Endothelial cell of umbilical vein (primary cell): ENCODE data around the gene FUCA2.

ENCODE experiments used
- CTCF ChIP-seq, 2 donors: IDR thresholded peaks; 1 replicate in 1 of 2; 2 replicates in 1 of 2; pipeline ENCODE4 v1.5.1; 2011; ENCODE audit warnings: low read length in 2 of 2, mild to moderate bottlenecking in 2 of 2, moderate library complexity in 2 of 2, control low read depth in 1 of 2, inconsistent platforms in 1 of 2, low read depth in 1 of 2; ENCODE audit not compliant: insufficient read depth in 1 of 2; ENCODE audit errors: extremely low read depth in 1 of 2
- EZH2 ChIP-seq: IDR thresholded peaks from 2 replicates; pipeline ENCODE4 v1.6.1; 2012; ENCODE audit warnings: borderline replicate concordance, low read depth, mild to moderate bottlenecking, moderate library complexity, low read length, inconsistent platforms; ENCODE audit not compliant: severe bottlenecking
- FOS ChIP-seq: IDR thresholded peaks from 2 replicates; pipeline ENCODE4 v1.6.1; 2011; ENCODE audit warnings: mild to moderate bottlenecking, low read length, moderate library complexity, borderline replicate concordance; ENCODE audit not compliant: insufficient read depth
- JUN ChIP-seq: IDR thresholded peaks from 2 replicates; pipeline ENCODE4 v1.6.1; 2011; ENCODE audit warnings: borderline replicate concordance, low read depth; ENCODE audit not compliant: insufficient read length, insufficient read depth
- MYC ChIP-seq: IDR thresholded peaks from one replicate; pipeline ENCODE4 v1.6.1; 2011; ENCODE audit warnings: mild to moderate bottlenecking, low read depth, low read length
- POLR2A ChIP-seq: IDR thresholded peaks from 2 replicates; pipeline ENCODE4 v1.6.1; 2012; ENCODE audit warnings: low read depth, mild to moderate bottlenecking, control low read depth, low read length
- POLR2AphosphoS5 ChIP-seq: IDR thresholded peaks from 2 replicates; pipeline ENCODE4 v1.6.1; 2012; ENCODE audit warnings: low read depth, mild to moderate bottlenecking, control low read depth, low read length, moderate library complexity; ENCODE audit not compliant: insufficient read depth

GRCh38 chr6:143486752-143487151 lies 24.8 kb downstream of the FUCA2 start:
- TF ChIP-seq CTCF (IDR thresholded peaks at IDR 0.05; ENCODE audit: extremely low read depth in 1 of 2, insufficient read depth in 1 of 2, low read depth in 1 of 2, low read length in 2 of 2) (no peak), POLR2AphosphoS5 (no peak), POLR2A (no peak), JUN (no peak), EZH2 (no peak), FOS (no peak), MYC (no peak)
